ENCODE measurements around the gene SLC37A1.

DNA sequence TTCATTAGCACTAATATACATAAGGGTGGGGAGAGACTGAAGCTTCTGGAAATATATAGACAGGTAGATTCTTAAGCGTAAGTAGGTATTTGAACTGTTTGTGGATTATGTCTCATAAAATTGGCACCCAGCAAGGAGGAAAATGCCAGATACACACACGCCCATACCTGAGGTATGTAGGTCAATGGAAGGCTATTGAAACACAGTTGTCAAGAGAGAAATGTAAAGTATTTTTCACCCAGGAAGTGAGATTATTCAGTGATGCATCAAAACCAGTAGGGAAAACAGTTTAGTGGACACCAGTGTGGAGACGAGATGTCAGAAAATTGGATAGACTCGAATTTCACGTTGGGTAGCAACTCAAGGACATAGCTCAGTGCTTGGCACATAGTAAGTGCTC, 12.9 kb upstream of the SLC37A1 start:
- TF ChIP-seq, protein P1, sequence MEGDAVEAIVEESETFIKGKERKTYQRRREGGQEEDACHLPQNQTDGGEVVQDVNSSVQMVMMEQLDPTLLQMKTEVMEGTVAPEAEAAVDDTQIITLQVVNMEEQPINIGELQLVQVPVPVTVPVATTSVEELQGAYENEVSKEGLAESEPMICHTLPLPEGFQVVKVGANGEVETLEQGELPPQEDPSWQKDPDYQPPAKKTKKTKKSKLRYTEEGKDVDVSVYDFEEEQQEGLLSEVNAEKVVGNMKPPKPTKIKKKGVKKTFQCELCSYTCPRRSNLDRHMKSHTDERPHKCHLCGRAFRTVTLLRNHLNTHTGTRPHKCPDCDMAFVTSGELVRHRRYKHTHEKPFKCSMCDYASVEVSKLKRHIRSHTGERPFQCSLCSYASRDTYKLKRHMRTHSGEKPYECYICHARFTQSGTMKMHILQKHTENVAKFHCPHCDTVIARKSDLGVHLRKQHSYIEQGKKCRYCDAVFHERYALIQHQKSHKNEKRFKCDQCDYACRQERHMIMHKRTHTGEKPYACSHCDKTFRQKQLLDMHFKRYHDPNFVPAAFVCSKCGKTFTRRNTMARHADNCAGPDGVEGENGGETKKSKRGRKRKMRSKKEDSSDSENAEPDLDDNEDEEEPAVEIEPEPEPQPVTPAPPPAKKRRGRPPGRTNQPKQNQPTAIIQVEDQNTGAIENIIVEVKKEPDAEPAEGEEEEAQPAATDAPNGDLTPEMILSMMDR (IDR thresholded peaks at IDR 0.05): no peak
- no peak for TF ChIP-seq POLR2A (IDR thresholded peaks at IDR 0.05)
